ENCODE data around the gene CDYL. TPM values are rescaled to one million over a fixed set of nuclear protein-coding genes. Genes with fewer than 3 reads are reported as not detected.

The CDYL gene
- total and polyA plus RNA-seq, 2 of the 4 experiments (the other 2 are of a cell fraction) = 14.2 to 92.1 TPM

- Histone ChIP-seq H2AFZ (replicated peaks; ENCODE audit: low read length, poor library complexity) (no peak overlapping the region), H3K56ac (ENCODE audit: extremely low read depth, insufficient read depth, low read length) (no peak overlapping the region), H4K8ac (ENCODE audit: low read depth in 2 of 2, low read length in 2 of 2) (no peak overlapping the region), H3K14ac (replicated peaks; ENCODE audit: low read depth, low read length) (no peak overlapping the region), H3K27me3 (ENCODE audit: control insufficient read depth, insufficient read depth, low read length) (no peaks in the 10 kb centered on the region), H3K27ac (ENCODE audit: insufficient read depth, low read length) (no peak overlapping the region), H3K18ac (ENCODE audit: low read depth, low read length) (no peak overlapping the region), H3K9me3 (ENCODE audit: control insufficient read depth, insufficient read depth, low read length) (no peaks in the 10 kb centered on the region), H4K5ac (ENCODE audit: low read depth, low read length) (no peak overlapping the region), H4K91ac (ENCODE audit: insufficient read depth, low read depth, low read length) (no peak overlapping the region), H3K4me1 (ENCODE audit: control insufficient read depth, insufficient read depth, low read length) (no peaks in the 10 kb centered on the region), H2BK20ac (ENCODE audit: low read depth, low read length) (no peak overlapping the region), H2BK15ac (ENCODE audit: low read depth, low read length) (no peak overlapping the region), H3K9me1 (ENCODE audit: insufficient read depth, low read length) (no peaks in the 10 kb centered on the region; the same call in 1 of the 2 replicates), H2AK5ac (ENCODE audit: low read depth, low read length) (no peak overlapping the region), H3K23ac (ENCODE audit: low read depth, low read length) (no peak overlapping the region), H3K4me3 (ENCODE audit: insufficient read depth, low read depth, low read length) (no peak overlapping the region), H3K4ac (ENCODE audit: low read depth, low read length) (no peak overlapping the region), H2BK120ac (ENCODE audit: low read depth, low read length) (no peak overlapping the region), H3K4me2 (ENCODE audit: low read depth, low read length) (no peak overlapping the region), H2BK5ac (ENCODE audit: low read depth, low read length, poor library complexity, severe bottlenecking) (no peak overlapping the region), H3K9ac (ENCODE audit: low read depth, low read length) (no peak overlapping the region), H3K36me3 (ENCODE audit: control insufficient read depth, insufficient read depth, low read length) (peaks cover 25% of the 10 kb centered on the region), H3K79me1 (ENCODE audit: low read depth in 1 of 2, low read length in 2 of 2) (peaks cover 0 to 10% of the 10 kb centered on the region in 2 experiments; a peak in 2 of 4 replicates), H4K20me1 (ENCODE audit: insufficient read depth, low read length) (0 out of 2 replicates have a peak, but pooled peaks cover 3% of the 10 kb centered on the region), H2AK9ac (replicated peaks; ENCODE audit: low read depth, low read length, poor library complexity) (no peak overlapping the region)
- ChIA-PET POLR2A (ENCODE audit: unreplicated experiment) (no interaction called here), CTCF (no interaction called here)
- BruUV-seq (replicated peaks) = no TSS peak
- in situ Hi-C loops (cut with MboI; ENCODE audit: low sequenced_read_pairs) (no loop called here), dilution Hi-C loops (cut with HindIII; ENCODE audit: low sequenced_read_pairs, unreplicated experiment) (no loop called here), intact Hi-C loops (cut with micrococcal nuclease) (no loop called here)
- TF ChIP-seq MAZ (IDR thresholded peaks at IDR 0.05; ENCODE audit: borderline replicate concordance, low read depth, low read length) (no peak), ELK1 (IDR thresholded peaks at IDR 0.05; ENCODE audit: borderline replicate concordance, low read depth, low read length) (no peak), BHLHE40 (IDR thresholded peaks at IDR 0.05; ENCODE audit: low read depth, low read length) (no peak)
- 97% methylated on average over 10 of the region's 12 CpGs; no CpG with 5 or more reads in 1 of the 2 experiments for WGBS, 2 experiments (ENCODE audit: extremely low coverage in 2 of 2, insufficient read length in 1 of 2)
- ATAC-seq (ENCODE audit: low read depth) (no peak), DNase-seq (no peak)
Measured at GRCh38 chr6:4953440-4953839, 177.2 kb downstream of the CDYL start.

Measured in IMR-90 (cell line).